ENCODE measurements around the gene CFAP74.

CFAP74 gene

GRCh38 chr1:1955621-1956094 is 47.9 kb downstream of the CFAP74 start:
- no peak for TF ChIP-seq GATA2 (IDR thresholded peaks at IDR 0.05; ENCODE audit: low read depth, low read length)
- TF ChIP-seq GATA3 (IDR thresholded peaks at IDR 0.05; ENCODE audit: low read depth, low read length): no peak

- TF ChIP-seq GATA2 (IDR thresholded peaks at IDR 0.05; ENCODE audit: low read depth, low read length): no peak
- no peak for TF ChIP-seq GATA3 (IDR thresholded peaks at IDR 0.05; ENCODE audit: low read depth, low read length)
These were observed 48.6 kb downstream of the CFAP74 start for GRCh38 chr1:1954831-1955441.

GRCh38 chr1:1954015-1954414 is 49.6 kb downstream of the CFAP74 start:
- TF ChIP-seq GATA2 (IDR thresholded peaks at IDR 0.05; ENCODE audit: low read depth, low read length) (no peak), GATA3 (IDR thresholded peaks at IDR 0.05; ENCODE audit: low read depth, low read length) (no peak)

- TF ChIP-seq GATA3 (IDR thresholded peaks at IDR 0.05; ENCODE audit: low read depth, low read length): no peak
- TF ChIP-seq GATA2 (IDR thresholded peaks at IDR 0.05; ENCODE audit: low read depth, low read length): no peak
These were observed 52.6 kb downstream of the CFAP74 start for GRCh38 chr1:1950940-1951339.

- TF ChIP-seq GATA3 (IDR thresholded peaks at IDR 0.05; ENCODE audit: low read depth, low read length) (no peak), GATA2 (IDR thresholded peaks at IDR 0.05; ENCODE audit: low read depth, low read length) (no peak)
These were observed 54.8 kb downstream of the CFAP74 start for GRCh38 chr1:1948783-1949182.

GRCh38 chr1:1947493-1947892 is 56.1 kb downstream of the CFAP74 start:
- no peak for TF ChIP-seq GATA2 (IDR thresholded peaks at IDR 0.05; ENCODE audit: low read depth, low read length)
- no peak for TF ChIP-seq GATA3 (IDR thresholded peaks at IDR 0.05; ENCODE audit: low read depth, low read length)

GRCh38 chr1:1946540-1946939 is 57.0 kb downstream of the CFAP74 start:
- TF ChIP-seq GATA2 (IDR thresholded peaks at IDR 0.05; ENCODE audit: low read depth, low read length) (no peak), GATA3 (IDR thresholded peaks at IDR 0.05; ENCODE audit: low read depth, low read length) (no peak)

GRCh38 chr1:1945782-1946393 is 57.7 kb downstream of the CFAP74 start:
- TF ChIP-seq GATA2 (IDR thresholded peaks at IDR 0.05; ENCODE audit: low read depth, low read length) (no peak), GATA3 (IDR thresholded peaks at IDR 0.05; ENCODE audit: low read depth, low read length) (no peak)

- TF ChIP-seq GATA2 (IDR thresholded peaks at IDR 0.05; ENCODE audit: low read depth, low read length) (no peak), GATA3 (IDR thresholded peaks at IDR 0.05; ENCODE audit: low read depth, low read length) (no peak)
These were observed 59.6 kb downstream of the CFAP74 start for GRCh38 chr1:1943834-1944570.

- TF ChIP-seq GATA2 (IDR thresholded peaks at IDR 0.05; ENCODE audit: low read depth, low read length) (no peak), GATA3 (IDR thresholded peaks at IDR 0.05; ENCODE audit: low read depth, low read length) (no peak)
These were observed 60.6 kb downstream of the CFAP74 start for GRCh38 chr1:1942753-1943656.

- TF ChIP-seq GATA3 (IDR thresholded peaks at IDR 0.05; ENCODE audit: low read depth, low read length): no peak
- no peak for TF ChIP-seq GATA2 (IDR thresholded peaks at IDR 0.05; ENCODE audit: low read depth, low read length)
These were observed 61.5 kb downstream of the CFAP74 start for GRCh38 chr1:1941868-1942752.

- TF ChIP-seq GATA2 (IDR thresholded peaks at IDR 0.05; ENCODE audit: low read depth, low read length) (no peak), GATA3 (IDR thresholded peaks at IDR 0.05; ENCODE audit: low read depth, low read length) (no peak)
These were observed 62.3 kb downstream of the CFAP74 start for GRCh38 chr1:1941211-1941841.

GRCh38 chr1:1940123-1940425 is 63.5 kb downstream of the CFAP74 start:
- no peak for TF ChIP-seq GATA3 (IDR thresholded peaks at IDR 0.05; ENCODE audit: low read depth, low read length)
- no peak for TF ChIP-seq GATA2 (IDR thresholded peaks at IDR 0.05; ENCODE audit: low read depth, low read length)
